ENCODE data around the gene TRIM6. TPM values are rescaled to one million over a fixed set of nuclear protein-coding genes. Genes with fewer than 3 reads are reported as not detected.

Gene TRIM6, protein sequence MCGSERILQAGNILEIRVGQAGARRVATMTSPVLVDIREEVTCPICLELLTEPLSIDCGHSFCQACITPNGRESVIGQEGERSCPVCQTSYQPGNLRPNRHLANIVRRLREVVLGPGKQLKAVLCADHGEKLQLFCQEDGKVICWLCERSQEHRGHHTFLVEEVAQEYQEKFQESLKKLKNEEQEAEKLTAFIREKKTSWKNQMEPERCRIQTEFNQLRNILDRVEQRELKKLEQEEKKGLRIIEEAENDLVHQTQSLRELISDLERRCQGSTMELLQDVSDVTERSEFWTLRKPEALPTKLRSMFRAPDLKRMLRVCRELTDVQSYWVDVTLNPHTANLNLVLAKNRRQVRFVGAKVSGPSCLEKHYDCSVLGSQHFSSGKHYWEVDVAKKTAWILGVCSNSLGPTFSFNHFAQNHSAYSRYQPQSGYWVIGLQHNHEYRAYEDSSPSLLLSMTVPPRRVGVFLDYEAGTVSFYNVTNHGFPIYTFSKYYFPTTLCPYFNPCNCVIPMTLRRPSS
- total RNA-seq, result 1 to 10 TPM; 4.2 to 6.2 TPM
- polyA plus RNA-seq (ENCODE audit: insufficient read length in 6 of 6), result 1 to 10 TPM; 4.5 to 9.7 (median 6.5) TPM
- long read RNA-seq, donor 1, result 0 reads
- long read RNA-seq, donor 2, result 0 reads
- long read RNA-seq, donor 3, result 0 reads
- long read RNA-seq, donor 4, result 0 reads
- long read RNA-seq, donor 5, partial matches to known transcripts, result 0 of 1 reads
- long read RNA-seq, donor 5, other reads (novel, unspliced or antisense), result 0 of 1 reads
- long read RNA-seq, donor 6, result 0 reads
- long read RNA-seq, donor 7, partial matches to known transcripts, result 0 of 1 reads
- long read RNA-seq, donor 7, other reads (novel, unspliced or antisense), result 0 of 1 reads
- long read RNA-seq, donor 8, partial matches to known transcripts, result 0 of 3 reads
- long read RNA-seq, donor 8, other reads (novel, unspliced or antisense), result 0 of 3 reads
- long read RNA-seq, donor 9, result 0 reads
- long read RNA-seq, donor 10, result 0 reads
- long read RNA-seq, donor 11, result 0 reads
- long read RNA-seq, donor 12, partial matches to known transcripts, result 0 of 2 reads
- long read RNA-seq, donor 12, other reads (novel, unspliced or antisense), result 0 of 2 reads

DNA sequence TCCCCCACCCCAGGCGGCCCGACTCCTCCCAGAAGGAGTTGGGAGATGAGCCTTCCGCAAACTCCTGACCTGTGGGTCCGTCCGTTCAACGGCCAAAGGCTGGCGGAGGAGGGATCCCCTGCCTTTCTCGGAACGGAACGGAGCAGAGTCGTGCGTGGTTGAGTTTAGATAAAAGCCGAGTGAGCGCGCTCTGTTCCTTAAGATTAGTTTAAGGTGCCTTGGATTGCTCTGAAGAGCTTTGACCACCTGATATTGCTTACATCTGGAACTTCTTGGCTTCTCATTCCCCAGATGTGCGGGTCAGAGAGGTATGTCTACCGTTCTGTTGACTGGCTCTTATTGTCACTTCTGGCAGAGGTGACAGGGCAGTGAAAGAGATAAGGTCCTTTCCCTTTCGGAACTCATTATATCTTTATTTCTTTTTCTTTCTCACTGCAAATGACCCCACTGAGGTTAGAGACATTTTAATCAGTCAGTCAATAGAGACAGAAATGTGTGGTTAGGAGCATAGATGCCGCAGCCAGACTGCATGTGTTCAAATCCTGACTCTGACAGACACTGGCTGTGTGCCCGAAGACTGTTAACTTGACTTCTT lies at the start of gene TRIM6:
TSS of gene TRIM6 (plus strand) at position 31 of the 595 bp plus-strand sequence. CDS start at position 292, 261 bp downstream.
- H3K27ac ChIP-seq, result peak within 1 kb of the TSS; percentile 42 to 78
- intact Hi-C loops (cut with DNase I), result no loop called here
- H3K27me3 ChIP-seq, result no peaks in the 10 kb centered on the region
- DNase-seq (peak in 3 of 4 donors; percentile 55 to 88 (median 64)), ATAC-seq (peak; percentile 61)
- no peaks in the 10 kb centered on the region for H3K9me3 ChIP-seq
- peak within 1 kb of the TSS; percentile 37 to 49 for H3K4me3 ChIP-seq
- TF ChIP-seq, protein P1, sequence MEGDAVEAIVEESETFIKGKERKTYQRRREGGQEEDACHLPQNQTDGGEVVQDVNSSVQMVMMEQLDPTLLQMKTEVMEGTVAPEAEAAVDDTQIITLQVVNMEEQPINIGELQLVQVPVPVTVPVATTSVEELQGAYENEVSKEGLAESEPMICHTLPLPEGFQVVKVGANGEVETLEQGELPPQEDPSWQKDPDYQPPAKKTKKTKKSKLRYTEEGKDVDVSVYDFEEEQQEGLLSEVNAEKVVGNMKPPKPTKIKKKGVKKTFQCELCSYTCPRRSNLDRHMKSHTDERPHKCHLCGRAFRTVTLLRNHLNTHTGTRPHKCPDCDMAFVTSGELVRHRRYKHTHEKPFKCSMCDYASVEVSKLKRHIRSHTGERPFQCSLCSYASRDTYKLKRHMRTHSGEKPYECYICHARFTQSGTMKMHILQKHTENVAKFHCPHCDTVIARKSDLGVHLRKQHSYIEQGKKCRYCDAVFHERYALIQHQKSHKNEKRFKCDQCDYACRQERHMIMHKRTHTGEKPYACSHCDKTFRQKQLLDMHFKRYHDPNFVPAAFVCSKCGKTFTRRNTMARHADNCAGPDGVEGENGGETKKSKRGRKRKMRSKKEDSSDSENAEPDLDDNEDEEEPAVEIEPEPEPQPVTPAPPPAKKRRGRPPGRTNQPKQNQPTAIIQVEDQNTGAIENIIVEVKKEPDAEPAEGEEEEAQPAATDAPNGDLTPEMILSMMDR (IDR thresholded peaks at IDR 0.05), result no peak
- H3K4me1 ChIP-seq, result peaks cover 8 to 16% of the 10 kb centered on the region in 2 donors
- no peaks in the 10 kb centered on the region for H3K36me3 ChIP-seq

DNA sequence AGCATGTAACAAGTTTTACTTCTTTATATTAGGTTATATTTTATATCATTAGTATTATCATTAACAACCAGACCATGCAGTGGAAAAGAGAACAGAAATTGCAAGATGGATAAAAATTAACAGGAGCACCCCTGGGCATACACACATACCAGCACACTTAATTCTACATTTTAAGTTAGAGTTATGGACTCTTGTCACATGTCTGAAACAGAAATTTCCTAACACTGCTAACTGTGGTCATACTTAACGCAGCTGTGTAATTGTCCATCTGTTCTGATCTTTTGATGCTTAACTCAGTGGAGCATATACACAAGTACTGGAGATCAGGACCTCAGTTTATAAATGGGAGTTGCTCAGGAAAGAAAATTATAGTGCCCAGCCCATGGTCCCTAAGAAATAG lies 48.5 kb upstream of the TRIM6 start:
- intact Hi-C loops (cut with DNase I), result no loop called here
- TF ChIP-seq, protein P1 (IDR thresholded peaks at IDR 0.05), result no peak
- DNase-seq (no peak), ATAC-seq (no peak)
- Histone ChIP-seq H3K4me3 (no peak overlapping the region), H3K4me1 (no peaks in the 10 kb centered on the region), H3K36me3 (no peaks in the 10 kb centered on the region), H3K9me3 (no peaks in the 10 kb centered on the region), H3K27me3 (no peaks in the 10 kb centered on the region), H3K27ac (no peak overlapping the region)

DNA sequence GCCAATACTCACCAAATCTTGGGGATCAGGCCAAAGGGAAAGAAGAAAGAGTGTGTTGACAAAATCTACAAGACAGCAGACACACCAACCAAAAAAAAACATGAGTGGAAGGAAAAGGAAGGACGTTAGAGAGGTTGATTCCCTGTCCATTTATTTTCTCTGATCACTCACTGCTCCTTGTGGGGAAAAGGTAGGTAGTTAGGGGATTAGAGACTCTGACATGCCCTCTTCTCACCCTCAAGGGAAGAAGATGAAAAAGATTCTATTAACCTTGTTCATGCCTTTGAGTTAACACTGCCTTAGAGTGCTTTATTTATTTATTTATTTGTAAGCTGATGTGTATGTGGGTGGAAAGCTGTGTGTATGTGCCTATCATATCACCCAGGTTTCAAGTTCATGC lies 48.0 kb upstream of the TRIM6 start, which contains the start of gene OR52H1:
TSS of gene OR52H1 (minus strand) at position 101 of the 400 bp plus-strand sequence. CDS start 3,035 bp downstream, outside the sequence.
- no peaks in the 10 kb centered on the region for H3K36me3 ChIP-seq
- H3K27ac ChIP-seq, result no peak within 1 kb of the TSS
- intact Hi-C loops (cut with DNase I), result no loop called here
- no peak for ATAC-seq
- H3K27me3 ChIP-seq, result no peaks in the 10 kb centered on the region
- no peak within 1 kb of the TSS for H3K4me3 ChIP-seq
- TF ChIP-seq, protein P1 (IDR thresholded peaks at IDR 0.05), result no peak
- H3K4me1 ChIP-seq, result no peaks in the 10 kb centered on the region
- no peaks in the 10 kb centered on the region for H3K9me3 ChIP-seq
- no peak for DNase-seq

DNA sequence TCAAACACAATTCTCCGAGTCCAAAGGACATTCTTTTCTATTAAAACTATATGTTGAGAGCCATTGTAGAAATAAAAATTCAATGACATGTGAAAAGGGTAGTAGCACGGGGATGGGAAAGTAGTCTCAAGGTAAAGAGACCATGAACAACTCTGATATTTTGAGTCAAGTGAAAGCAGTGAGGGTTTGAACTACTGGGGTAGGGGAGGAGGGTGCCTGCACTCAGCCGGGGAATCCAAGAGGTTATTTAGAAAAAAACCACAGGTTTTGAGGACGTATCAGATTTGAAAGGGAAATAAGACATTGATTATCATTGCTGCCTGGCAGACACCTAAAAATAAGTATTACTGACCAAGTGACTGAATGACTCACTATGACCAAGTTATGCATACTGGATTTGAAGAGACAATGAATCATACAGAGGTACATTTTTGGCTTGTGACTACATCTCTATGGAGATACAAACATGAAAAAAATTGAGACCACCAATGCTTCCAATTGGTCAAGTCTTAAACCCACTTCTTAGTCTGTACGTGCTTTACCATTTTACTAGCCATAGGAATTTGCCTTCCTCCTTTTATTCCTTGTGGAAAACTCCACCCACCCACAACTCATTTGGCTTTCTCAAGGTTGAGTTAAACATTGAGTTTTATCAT lies 45.9 kb upstream of the TRIM6 start:
- intact Hi-C loops (cut with DNase I), result no loop called here
- no peaks in the 10 kb centered on the region for H3K27me3 ChIP-seq

More for the DNA sequence above, 45.9 kb upstream of the TRIM6 start:
- no peak overlapping the region for H3K27ac ChIP-seq
- no peaks in the 10 kb centered on the region for H3K36me3 ChIP-seq
- no peak overlapping the region for H3K4me3 ChIP-seq
- H3K9me3 ChIP-seq, result no peaks in the 10 kb centered on the region
- no peaks in the 10 kb centered on the region for H3K4me1 ChIP-seq
- TF ChIP-seq, protein P1 (IDR thresholded peaks at IDR 0.05), result no peak
- ATAC-seq (no peak), DNase-seq (no peak)
